Stimulated activated naive CD8-positive, alpha-beta T cell treated with anti-CD3 and anti-CD28 coated beads, Interleukin-15, Interleukin-2, amounts not matched to agents 100 ng/mL and 50 ng/mL, for 24 hours (primary cell): ENCODE results near the gene MAZ.
A peak's percentile ranks its signal among the peaks of the same experiment; 100 is the strongest.

Experiments
- H3K27ac Mint-ChIP-seq: one replicate; pipeline ENCODE4 v1.8.0; 2021; ENCODE audit warnings: mild to moderate bottlenecking, mixed read lengths
- H3K27me3 Mint-ChIP-seq: one replicate; pipeline ENCODE4 v1.8.0; 2021; ENCODE audit warnings: mixed read lengths
- H3K36me3 Mint-ChIP-seq: one replicate; pipeline ENCODE4 v1.8.0; 2021; ENCODE audit warnings: low read depth, mixed read lengths
- H3K4me1 Mint-ChIP-seq: one replicate; pipeline ENCODE4 v1.8.0; 2021; ENCODE audit warnings: low read depth, mixed read lengths
- H3K4me3 Mint-ChIP-seq: one replicate; pipeline ENCODE4 v1.8.0; 2021; ENCODE audit warnings: mild to moderate bottlenecking, mixed read lengths
- H3K9me3 Mint-ChIP-seq: one replicate; pipeline ENCODE4 v1.8.0; 2021; ENCODE audit warnings: mixed read lengths

The MAZ gene

GRCh38 chr16:29794231-29794710 lies 12.1 kb upstream of the MAZ start:
- Mint-ChIP-seq H3K9me3 (no peaks in the 10 kb centered on the region), H3K27ac (no peak overlapping the region), H3K4me1 (peaks cover 41% of the 10 kb centered on the region), H3K36me3 (peaks cover 65% of the 10 kb centered on the region), H3K4me3 (no peak overlapping the region), H3K27me3 (no peaks in the 10 kb centered on the region)

- H3K4me3 Mint-ChIP-seq: no peak overlapping the region
- no peak overlapping the region for H3K27ac Mint-ChIP-seq
- H3K36me3 Mint-ChIP-seq: peaks cover 71% of the 10 kb centered on the region
- no peaks in the 10 kb centered on the region for H3K27me3 Mint-ChIP-seq
- peaks cover 19% of the 10 kb centered on the region for H3K4me1 Mint-ChIP-seq
- H3K9me3 Mint-ChIP-seq: no peaks in the 10 kb centered on the region
Measured at GRCh38 chr16:29802416-29802935, 3.9 kb upstream of the MAZ start.

DNA sequence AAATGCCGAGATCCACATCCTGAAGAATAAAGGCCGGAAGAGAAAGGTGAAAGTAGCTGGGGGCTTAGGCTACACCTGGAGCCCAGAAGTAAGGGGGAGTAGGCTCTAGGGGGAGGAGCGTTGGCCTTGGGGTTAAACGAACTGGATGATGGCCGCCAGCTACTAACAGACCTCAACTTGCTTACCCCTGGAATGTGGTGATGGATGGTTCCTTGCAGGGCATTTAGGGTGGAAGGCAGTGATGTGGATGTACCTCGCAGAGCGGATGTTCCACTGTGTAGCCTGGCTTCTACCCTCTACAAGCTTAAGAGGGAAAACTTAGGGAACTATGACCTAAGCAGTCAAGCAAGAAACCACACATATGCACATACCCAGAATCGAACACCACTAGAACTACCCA lies 2.3 kb upstream of the MAZ start:
- Mint-ChIP-seq H3K9me3 (no peaks in the 10 kb centered on the region), H3K36me3 (peaks cover 71% of the 10 kb centered on the region), H3K4me1 (peaks cover 34% of the 10 kb centered on the region), H3K27ac (peak overlapping the region; percentile 89), H3K4me3 (peak overlapping the region; percentile 96), H3K27me3 (no peaks in the 10 kb centered on the region)

DNA sequence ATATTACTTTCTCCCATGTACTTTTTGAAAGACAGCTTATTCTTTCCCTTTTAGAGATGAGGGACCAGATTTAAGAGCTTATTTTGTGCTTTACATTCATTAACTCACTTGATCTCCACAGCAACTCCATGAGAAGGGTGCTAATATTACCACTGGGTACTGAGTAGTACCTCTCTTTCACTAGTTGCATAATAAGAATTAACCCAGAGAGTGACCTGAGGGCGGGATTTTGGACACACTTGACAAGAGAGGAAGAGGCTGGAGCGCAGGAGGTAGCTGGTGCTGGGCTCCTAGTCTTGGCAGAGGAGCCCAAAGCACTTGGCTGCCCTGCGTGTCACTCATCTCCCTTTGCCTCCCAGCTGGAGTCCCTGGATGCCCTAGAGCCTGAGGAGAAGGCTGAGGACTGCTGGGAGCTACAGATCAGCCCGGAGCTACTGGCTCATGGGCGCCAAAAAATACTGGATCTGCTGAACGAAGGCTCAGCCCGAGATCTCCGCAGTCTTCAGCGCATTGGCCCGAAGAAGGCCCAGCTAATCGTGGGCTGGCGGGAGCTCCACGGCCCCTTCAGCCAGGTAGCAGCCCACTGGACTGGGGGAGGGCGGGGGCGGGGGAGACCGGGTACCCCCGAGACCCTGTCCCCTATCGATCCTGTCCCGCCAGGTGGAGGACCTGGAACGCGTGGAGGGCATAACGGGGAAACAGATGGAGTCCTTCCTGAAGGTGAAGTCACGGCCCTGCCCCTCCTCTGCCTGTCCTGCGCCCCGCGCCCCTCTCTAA lies 1.7 kb upstream of the MAZ start:
- Mint-ChIP-seq H3K27ac (peak overlapping the region; percentile 99), H3K4me1 (peaks cover 37% of the 10 kb centered on the region), H3K36me3 (peaks cover 68% of the 10 kb centered on the region), H3K27me3 (no peaks in the 10 kb centered on the region), H3K9me3 (no peaks in the 10 kb centered on the region), H3K4me3 (peak overlapping the region; percentile 96)

GRCh38 chr16:29805232-29806098 lies 864 bp upstream of the MAZ start:
- Mint-ChIP-seq H3K27ac (peak overlapping the region; percentile 99), H3K4me1 (peaks cover 45% of the 10 kb centered on the region), H3K27me3 (no peaks in the 10 kb centered on the region), H3K36me3 (peaks cover 71% of the 10 kb centered on the region), H3K9me3 (no peaks in the 10 kb centered on the region), H3K4me3 (peak overlapping the region; percentile 96)

DNA sequence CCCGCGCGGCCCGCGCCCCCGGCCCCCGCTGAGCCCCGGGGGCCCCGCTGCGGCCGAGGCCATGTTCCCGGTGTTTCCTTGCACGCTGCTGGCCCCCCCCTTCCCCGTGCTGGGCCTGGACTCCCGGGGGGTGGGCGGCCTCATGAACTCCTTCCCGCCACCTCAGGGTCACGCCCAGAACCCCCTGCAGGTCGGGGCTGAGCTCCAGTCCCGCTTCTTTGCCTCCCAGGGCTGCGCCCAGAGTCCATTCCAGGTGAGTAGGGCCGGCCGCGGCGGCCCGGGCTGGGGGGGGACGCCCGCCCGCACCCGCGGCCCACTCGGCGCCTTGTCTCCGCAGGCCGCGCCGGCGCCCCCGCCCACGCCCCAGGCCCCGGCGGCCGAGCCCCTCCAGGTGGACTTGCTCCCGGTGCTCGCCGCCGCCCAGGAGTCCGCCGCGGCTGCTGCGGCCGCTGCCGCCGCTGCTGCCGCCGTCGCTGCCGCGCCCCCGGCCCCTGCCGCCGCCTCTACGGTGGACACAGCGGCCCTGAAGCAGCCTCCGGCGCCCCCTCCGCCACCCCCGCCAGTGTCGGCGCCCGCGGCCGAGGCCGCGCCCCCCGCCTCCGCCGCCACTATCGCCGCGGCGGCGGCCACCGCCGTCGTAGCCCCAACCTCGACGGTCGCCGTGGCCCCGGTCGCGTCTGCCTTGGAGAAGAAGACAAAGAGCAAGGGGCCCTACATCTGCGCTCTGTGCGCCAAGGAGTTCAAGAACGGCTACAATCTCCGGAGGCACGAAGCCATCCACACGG lies 504 bp downstream of the MAZ start:
- Mint-ChIP-seq H3K36me3 (peaks cover 67% of the 10 kb centered on the region), H3K4me1 (peaks cover 59% of the 10 kb centered on the region), H3K27ac (peak overlapping the region; percentile 85)

GRCh38 chr16:29807426-29808218 lies 1.3 kb downstream of the MAZ start:
- Mint-ChIP-seq H3K36me3 (peaks cover 62% of the 10 kb centered on the region), H3K27ac (peak overlapping the region; percentile 98), H3K4me1 (peaks cover 61% of the 10 kb centered on the region), H3K27me3 (no peaks in the 10 kb centered on the region), H3K4me3 (peak overlapping the region; percentile 98), H3K9me3 (no peaks in the 10 kb centered on the region)

More for the DNA sequence above, 504 bp downstream of the MAZ start:
- no peaks in the 10 kb centered on the region for H3K27me3 Mint-ChIP-seq
- H3K4me3 Mint-ChIP-seq: peak overlapping the region; percentile 98
- H3K9me3 Mint-ChIP-seq: no peaks in the 10 kb centered on the region

GRCh38 chr16:29808219-29808900 lies 2.0 kb downstream of the MAZ start:
- peaks cover 62% of the 10 kb centered on the region for H3K4me1 Mint-ChIP-seq
- no peaks in the 10 kb centered on the region for H3K27me3 Mint-ChIP-seq
- H3K36me3 Mint-ChIP-seq: peaks cover 54% of the 10 kb centered on the region
- H3K9me3 Mint-ChIP-seq: no peaks in the 10 kb centered on the region
- peak overlapping the region; percentile 98 for H3K27ac Mint-ChIP-seq
- H3K4me3 Mint-ChIP-seq: peak overlapping the region; percentile 98

GRCh38 chr16:29809031-29809747 lies 2.9 kb downstream of the MAZ start:
- Mint-ChIP-seq H3K4me3 (peak overlapping the region; percentile 98), H3K4me1 (peaks cover 53% of the 10 kb centered on the region), H3K36me3 (peaks cover 46% of the 10 kb centered on the region), H3K27ac (peak overlapping the region; percentile 98), H3K9me3 (no peaks in the 10 kb centered on the region), H3K27me3 (no peaks in the 10 kb centered on the region)

DNA sequence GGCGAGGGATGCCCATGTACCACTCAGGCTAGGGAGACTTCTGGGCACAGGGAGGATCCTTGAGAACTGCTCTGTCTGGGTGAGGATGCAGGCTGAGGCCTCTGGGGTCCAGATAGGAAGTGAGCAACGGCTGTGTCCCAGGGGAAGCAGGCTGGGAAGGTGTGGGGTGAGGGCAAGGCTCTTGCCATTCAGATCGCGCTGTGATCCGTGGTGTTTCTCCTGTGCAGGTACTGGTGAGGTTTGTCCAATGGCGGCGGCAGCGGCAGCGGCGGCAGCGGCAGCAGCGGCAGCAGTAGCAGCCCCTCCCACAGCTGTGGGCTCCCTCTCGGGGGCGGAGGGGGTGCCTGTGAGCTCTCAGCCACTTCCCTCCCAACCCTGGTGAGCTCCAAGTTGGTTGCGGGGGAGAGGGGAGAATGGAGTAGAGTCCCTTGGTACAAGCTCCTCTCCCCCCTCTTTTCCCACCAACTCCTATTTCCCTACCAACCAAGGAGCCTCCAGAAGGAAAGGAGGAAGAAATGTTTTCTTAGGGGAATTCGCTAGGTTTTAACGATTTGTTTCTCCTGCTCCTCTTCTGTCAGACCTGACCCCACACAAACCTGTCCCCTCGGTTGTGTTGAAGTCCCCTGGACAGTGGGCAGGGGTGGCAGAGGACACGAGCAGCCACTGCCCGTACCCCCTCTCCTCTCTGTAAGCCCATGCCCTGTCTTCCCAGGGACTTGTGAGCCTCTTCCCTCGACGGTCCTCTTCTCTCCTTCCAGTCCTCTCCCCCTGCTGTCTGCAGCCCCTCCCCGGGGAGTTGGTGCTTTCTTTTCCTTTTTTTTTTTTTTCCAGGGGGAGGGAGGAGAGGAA lies 3.7 kb downstream of the MAZ start:
- Mint-ChIP-seq H3K36me3 (peaks cover 41% of the 10 kb centered on the region), H3K27me3 (no peaks in the 10 kb centered on the region), H3K4me1 (peaks cover 54% of the 10 kb centered on the region), H3K4me3 (peak overlapping the region; percentile 88), H3K9me3 (no peaks in the 10 kb centered on the region), H3K27ac (peak overlapping the region; percentile 82)

GRCh38 chr16:29810699-29811169 lies 4.4 kb downstream of the MAZ start:
- Mint-ChIP-seq H3K4me3 (peak overlapping the region; percentile 88), H3K9me3 (no peaks in the 10 kb centered on the region), H3K27ac (peak overlapping the region; percentile 82), H3K4me1 (peaks cover 56% of the 10 kb centered on the region), H3K27me3 (no peaks in the 10 kb centered on the region), H3K36me3 (peaks cover 38% of the 10 kb centered on the region)
